H1 (cell line): ENCODE data around the gene CREB1. TPM values are rescaled to one million over a fixed set of nuclear protein-coding genes. Genes with fewer than 3 reads are reported as not detected.

Source experiments
- CBX8 ChIP-seq: fragments of 300-800, 300-1000 bp; sonication (generic); IDR thresholded peaks from 2 replicates; pipeline ENCODE4 v1.7.1; 2016; ENCODE audit warnings: low read depth, low read length, borderline replicate concordance
- GTF2F1 ChIP-seq: IDR thresholded peaks from 2 replicates; pipeline ENCODE4 v1.6.1; 2012; ENCODE audit warnings: low read depth, low read length, improper control_type of control experiment, borderline replicate concordance
- NRF1 ChIP-seq: IDR thresholded peaks from 2 replicates; pipeline ENCODE4 v1.6.1; 2011; ENCODE audit warnings: mild to moderate bottlenecking, low read depth, low read length, improper control_type of control experiment
- RXRA ChIP-seq: IDR thresholded peaks from 2 replicates; pipeline ENCODE4 v1.6.1; 2011; ENCODE audit warnings: low read depth, mild to moderate bottlenecking, low read length, moderate library complexity; ENCODE audit not compliant: insufficient read depth
- SRF ChIP-seq: IDR thresholded peaks from 2 replicates; pipeline ENCODE4 v1.6.1; 2011; ENCODE audit warnings: mild to moderate bottlenecking, low read depth, low read length, moderate library complexity
- TAF1 ChIP-seq: IDR thresholded peaks from 2 replicates; pipeline ENCODE4 v1.6.1; 2011; ENCODE audit warnings: mild to moderate bottlenecking, low read depth, low read length
- polyA plus RNA-seq, 7 experiments: library from polyadenylated mRNA; depleted of rRNA in 3 of 7; stranded (reverse) in 5 of 7; unstranded in 2 of 7; fragments of >200 nt in 5 of 7; fragments of 200-250 nt in 2 of 7; gene quantifications; 1 replicate in 5 of 7; 2 replicates in 1 of 7; 4 replicates in 1 of 7; pipeline versions ENCODE4 v1.2.1 to v1.2.3, GENCODE V29; 2011 to 2013; ENCODE audit warnings: missing spikeins in 2 of 7, mixed read lengths in 2 of 7
- total RNA-seq: library from RNA; stranded (reverse); fragmentation: NEBNext Ultra II Directional; extraction: Animal tissue kit (Norgen Biotek cat#: 25700); gene quantifications from 2 replicates; pipeline ENCODE4 v1.2.1, GENCODE V29; 2021
- TF ChIP-seq, protein P1 (sequence below): fragments of 300-600 bp; sonication (generic); IDR thresholded peaks from 2 replicates; pipeline ENCODE4 v1.7.1; 2012; ENCODE audit warnings: low read length, moderate library complexity, mild to moderate bottlenecking, inconsistent platforms; ENCODE audit not compliant: insufficient replicate concordance

The CREB1 gene
- total and polyA plus RNA-seq, 2 of the 8 experiments (the other 6 are each of a cell fraction or from before 2014, with no cell fraction given) = 46.3 to 99.0 TPM

DNA sequence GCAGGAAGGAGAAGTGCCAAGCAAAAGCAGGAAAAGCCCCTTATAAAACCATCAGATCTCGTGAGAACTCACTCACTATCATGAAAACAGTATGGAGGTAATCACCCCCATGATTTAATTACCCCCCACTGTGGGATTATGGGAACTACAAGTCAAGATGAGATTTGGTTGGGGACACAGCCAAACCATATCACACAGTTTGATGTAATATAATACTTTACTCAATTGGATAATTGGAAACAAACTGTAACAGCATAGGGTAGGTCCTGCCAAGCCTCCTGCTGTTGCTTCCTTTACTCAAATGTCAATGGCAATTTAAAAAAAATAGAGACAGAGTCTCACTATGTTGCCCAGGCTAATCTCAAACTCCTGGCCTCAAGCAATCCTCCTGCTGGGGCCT, 110.9 kb downstream of the CREB1 start (continued):
- TF ChIP-seq, protein P1, sequence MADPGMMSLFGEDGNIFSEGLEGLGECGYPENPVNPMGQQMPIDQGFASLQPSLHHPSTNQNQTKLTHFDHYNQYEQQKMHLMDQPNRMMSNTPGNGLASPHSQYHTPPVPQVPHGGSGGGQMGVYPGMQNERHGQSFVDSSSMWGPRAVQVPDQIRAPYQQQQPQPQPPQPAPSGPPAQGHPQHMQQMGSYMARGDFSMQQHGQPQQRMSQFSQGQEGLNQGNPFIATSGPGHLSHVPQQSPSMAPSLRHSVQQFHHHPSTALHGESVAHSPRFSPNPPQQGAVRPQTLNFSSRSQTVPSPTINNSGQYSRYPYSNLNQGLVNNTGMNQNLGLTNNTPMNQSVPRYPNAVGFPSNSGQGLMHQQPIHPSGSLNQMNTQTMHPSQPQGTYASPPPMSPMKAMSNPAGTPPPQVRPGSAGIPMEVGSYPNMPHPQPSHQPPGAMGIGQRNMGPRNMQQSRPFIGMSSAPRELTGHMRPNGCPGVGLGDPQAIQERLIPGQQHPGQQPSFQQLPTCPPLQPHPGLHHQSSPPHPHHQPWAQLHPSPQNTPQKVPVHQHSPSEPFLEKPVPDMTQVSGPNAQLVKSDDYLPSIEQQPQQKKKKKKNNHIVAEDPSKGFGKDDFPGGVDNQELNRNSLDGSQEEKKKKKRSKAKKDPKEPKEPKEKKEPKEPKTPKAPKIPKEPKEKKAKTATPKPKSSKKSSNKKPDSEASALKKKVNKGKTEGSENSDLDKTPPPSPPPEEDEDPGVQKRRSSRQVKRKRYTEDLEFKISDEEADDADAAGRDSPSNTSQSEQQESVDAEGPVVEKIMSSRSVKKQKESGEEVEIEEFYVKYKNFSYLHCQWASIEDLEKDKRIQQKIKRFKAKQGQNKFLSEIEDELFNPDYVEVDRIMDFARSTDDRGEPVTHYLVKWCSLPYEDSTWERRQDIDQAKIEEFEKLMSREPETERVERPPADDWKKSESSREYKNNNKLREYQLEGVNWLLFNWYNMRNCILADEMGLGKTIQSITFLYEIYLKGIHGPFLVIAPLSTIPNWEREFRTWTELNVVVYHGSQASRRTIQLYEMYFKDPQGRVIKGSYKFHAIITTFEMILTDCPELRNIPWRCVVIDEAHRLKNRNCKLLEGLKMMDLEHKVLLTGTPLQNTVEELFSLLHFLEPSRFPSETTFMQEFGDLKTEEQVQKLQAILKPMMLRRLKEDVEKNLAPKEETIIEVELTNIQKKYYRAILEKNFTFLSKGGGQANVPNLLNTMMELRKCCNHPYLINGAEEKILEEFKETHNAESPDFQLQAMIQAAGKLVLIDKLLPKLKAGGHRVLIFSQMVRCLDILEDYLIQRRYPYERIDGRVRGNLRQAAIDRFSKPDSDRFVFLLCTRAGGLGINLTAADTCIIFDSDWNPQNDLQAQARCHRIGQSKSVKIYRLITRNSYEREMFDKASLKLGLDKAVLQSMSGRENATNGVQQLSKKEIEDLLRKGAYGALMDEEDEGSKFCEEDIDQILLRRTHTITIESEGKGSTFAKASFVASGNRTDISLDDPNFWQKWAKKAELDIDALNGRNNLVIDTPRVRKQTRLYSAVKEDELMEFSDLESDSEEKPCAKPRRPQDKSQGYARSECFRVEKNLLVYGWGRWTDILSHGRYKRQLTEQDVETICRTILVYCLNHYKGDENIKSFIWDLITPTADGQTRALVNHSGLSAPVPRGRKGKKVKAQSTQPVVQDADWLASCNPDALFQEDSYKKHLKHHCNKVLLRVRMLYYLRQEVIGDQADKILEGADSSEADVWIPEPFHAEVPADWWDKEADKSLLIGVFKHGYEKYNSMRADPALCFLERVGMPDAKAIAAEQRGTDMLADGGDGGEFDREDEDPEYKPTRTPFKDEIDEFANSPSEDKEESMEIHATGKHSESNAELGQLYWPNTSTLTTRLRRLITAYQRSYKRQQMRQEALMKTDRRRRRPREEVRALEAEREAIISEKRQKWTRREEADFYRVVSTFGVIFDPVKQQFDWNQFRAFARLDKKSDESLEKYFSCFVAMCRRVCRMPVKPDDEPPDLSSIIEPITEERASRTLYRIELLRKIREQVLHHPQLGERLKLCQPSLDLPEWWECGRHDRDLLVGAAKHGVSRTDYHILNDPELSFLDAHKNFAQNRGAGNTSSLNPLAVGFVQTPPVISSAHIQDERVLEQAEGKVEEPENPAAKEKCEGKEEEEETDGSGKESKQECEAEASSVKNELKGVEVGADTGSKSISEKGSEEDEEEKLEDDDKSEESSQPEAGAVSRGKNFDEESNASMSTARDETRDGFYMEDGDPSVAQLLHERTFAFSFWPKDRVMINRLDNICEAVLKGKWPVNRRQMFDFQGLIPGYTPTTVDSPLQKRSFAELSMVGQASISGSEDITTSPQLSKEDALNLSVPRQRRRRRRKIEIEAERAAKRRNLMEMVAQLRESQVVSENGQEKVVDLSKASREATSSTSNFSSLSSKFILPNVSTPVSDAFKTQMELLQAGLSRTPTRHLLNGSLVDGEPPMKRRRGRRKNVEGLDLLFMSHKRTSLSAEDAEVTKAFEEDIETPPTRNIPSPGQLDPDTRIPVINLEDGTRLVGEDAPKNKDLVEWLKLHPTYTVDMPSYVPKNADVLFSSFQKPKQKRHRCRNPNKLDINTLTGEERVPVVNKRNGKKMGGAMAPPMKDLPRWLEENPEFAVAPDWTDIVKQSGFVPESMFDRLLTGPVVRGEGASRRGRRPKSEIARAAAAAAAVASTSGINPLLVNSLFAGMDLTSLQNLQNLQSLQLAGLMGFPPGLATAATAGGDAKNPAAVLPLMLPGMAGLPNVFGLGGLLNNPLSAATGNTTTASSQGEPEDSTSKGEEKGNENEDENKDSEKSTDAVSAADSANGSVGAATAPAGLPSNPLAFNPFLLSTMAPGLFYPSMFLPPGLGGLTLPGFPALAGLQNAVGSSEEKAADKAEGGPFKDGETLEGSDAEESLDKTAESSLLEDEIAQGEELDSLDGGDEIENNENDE = no peak
- TF ChIP-seq RXRA (no peak), SRF (no peak), TAF1 (no peak), NRF1 (no peak), GTF2F1 (no peak), CBX8 (no peak)
